GM18873 (cell line): Measurements from ENCODE around the gene ELF4.

Experiments
- ATAC-seq: cut with Tn5 transposase; IDR thresholded peaks from one replicate; pipeline ENCODE4 v1.9.1; 2021; ENCODE audit warnings: mild to moderate bottlenecking, moderate library complexity, moderate number of reproducible peaks; ENCODE audit not compliant: unreplicated experiment, low FRiP score

Gene ELF4

GRCh38 chrX:130085551-130086446 is 24.5 kb downstream of the ELF4 start:
- no peak for ATAC-seq

- ATAC-seq = no peak
Observed at GRCh38 chrX:130084631-130085237, 25.6 kb downstream of the ELF4 start.

DNA sequence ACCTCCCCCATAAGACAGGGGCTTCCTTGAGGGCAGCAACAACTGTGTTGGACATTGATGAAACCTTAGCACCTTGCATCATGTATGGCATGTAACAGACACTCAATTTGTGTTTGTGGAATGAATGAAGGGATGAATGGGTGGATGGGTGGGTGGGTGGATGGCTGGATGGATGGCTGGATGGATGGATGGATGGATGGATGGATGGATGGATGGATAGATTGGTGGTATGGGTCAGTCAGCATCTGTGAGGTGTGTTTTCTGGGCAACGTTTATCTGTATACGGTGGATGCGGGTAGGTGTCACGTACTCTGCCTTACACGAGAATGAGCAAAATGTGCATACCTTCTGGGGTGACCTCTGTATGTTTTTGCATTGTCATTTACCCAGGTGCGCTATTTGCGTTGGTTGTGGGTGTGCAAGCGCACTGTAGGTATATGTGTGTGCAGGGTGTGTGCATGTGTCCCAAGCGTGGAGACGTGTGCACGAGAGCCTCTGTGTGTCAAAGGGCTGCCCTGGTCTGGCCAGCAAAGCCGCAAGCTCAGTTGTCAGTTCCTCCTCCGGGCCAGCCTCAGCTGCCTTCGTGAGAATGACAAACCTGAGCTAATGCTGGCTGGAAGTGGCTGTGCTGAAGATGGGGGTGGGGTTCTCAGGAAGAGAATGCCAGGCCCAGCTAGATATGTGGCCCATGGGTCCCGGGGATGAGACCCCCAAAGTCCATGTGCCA is 26.5 kb downstream of the ELF4 start:
- ATAC-seq = peak; percentile 29

GRCh38 chrX:130083107-130083490 is 27.2 kb downstream of the ELF4 start:
- ATAC-seq = no peak

DNA sequence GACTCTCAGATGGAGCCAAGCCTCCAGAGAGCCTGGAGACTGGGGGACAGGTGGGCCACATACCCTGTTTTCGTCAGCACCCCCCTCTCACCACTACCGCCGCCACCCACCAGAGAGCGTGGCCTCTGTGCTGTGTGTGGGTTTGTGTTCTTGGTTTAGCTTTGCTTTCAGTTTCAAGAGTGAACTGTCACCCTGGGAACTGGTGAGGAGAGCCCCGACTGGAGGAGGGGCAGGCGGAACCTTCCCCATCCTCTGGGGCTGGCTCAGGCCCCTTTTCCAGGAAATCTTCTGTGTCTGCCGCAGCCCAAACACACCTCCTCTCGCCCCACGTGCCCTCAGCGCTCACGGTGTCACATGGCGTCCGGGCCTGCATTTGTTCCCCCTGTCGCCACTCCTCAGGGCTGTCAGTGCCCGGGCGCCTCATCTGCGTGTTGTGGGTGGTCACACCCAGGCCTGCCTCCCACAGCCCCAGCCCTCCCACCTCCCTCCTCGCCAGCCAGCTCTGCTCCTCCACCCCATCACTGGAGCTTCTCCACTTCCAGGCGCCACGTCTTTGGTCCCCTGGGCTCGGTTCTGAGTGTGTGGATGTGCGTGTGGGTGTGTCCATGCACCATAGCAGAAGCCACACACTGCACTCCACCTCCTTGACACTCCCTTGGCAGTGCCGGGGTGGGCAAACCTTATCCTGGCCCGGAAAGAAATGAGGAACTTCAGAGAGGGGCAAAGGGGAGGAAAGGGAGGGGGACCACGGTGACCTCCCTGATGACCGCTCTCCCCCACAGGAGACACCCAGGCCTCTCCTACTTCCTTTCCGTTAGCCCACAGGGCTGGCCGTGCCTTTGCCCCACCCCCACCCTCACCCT is 27.8 kb downstream of the ELF4 start:
- peak; percentile 64 for ATAC-seq

DNA sequence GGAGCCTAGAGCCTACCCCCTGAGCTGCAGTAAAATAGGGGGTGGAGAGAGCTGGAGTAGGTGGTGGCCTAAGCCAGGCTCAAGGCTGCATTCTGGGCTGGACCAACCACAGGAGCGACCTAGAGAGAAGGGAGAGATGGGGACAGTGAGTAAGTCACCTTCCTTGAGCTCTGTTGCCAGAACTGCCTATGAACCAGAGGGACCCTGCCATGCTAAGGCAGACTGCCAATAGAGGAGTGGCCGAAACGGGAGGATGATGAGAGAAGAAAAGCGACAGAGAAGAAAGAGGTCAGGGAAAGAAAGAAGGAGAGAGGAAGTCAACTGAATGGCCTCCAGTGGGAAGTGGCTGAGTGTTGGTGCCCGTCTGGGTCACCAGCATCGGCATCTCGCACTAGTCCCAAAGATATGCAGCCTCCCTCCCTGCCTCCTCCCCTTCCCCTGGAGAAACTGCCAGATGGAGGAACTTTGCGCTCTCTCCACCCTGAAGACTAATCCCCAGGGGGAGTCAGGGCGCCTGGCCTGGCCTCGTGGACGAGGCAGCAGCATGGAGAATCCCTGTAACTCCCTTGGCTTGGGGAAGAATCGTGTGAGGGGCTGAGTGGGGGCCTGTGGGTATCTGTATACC is 28.8 kb downstream of the ELF4 start:
- no peak for ATAC-seq

DNA sequence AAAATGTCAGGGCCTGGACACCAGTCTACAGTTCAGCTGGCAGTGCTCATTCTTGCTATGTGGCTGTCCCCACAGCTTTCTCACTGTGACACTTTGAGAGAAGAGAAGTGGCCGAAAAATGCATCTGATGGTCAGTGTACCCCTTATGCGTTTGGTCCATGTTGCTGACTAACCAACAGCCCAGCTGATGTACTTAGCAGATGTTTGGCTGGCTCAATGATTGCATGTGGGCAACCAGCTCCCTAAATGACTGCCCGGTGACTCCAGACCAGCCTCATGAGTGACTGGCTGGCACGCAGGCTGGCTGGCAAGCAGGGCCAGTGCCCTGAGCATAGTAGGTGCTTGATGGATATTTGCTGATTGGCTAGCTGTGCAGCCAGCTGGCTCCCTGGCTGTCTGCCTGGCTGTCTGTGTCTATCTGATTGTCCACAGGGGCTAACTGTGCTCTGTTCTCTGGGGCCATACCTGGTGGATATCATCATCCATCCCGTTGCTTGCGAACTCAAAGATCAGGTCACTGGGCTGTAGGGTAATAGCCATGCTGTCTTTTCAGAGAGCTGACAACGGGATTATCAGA is 29.4 kb downstream of the ELF4 start:
- no peak for ATAC-seq

GRCh38 chrX:130079824-130080406 is 30.4 kb downstream of the ELF4 start:
- ATAC-seq = no peak

DNA sequence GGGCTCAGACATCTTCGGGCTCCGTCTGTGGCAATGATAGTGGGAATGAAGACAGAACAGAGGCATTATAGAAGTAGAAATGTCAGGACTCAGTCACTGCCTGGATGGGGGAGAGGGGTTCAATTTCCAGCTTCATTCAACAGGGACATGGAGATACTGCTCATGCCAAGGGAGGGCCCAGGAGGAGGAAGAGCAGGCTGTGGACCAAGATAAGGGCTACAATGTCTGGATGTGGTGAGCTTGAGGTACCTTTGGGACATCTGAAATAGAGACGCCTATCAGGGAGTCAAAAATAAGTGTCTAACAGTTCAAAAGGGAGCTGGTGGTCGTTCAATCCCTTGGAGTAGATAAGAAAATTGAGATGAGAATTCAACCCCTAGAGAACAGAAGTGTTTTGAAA is 34.5 kb downstream of the ELF4 start:
- ATAC-seq = no peak

- no peak for ATAC-seq
Observed at GRCh38 chrX:130072345-130072740, 38.0 kb downstream of the ELF4 start.

- ATAC-seq = no peak
Observed at GRCh38 chrX:130071611-130072344, 38.5 kb downstream of the ELF4 start.

DNA sequence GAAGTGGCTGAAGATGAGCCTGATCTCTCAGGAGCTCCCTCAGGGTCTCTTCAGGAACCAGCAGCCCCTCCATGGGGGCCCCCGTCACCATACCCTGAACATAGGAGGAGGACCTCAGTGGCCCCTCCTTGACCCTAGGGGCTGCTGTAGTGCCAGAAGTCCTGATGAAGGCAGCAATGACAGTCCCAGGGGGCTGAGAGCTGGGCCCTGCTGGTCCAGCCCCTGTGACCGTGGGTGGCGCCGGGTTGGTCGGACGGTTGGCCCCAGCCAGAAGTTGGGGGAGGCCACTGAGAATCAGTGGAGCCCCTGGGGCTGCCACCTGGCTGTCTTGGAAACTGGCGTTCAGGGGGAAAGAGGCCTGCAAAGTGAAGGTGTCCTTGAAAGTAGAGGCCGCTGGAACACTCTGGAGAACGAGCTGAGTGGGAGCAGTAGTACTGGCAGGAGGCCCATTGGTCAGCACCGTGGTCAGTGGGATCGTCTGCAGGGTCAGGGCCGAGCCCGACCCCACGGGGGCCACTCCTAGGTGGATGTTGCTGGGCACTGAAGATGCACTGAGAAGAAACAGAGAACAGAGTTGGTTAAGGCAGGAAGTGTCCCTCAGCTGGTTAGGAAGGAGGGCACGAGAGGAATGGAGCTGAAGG is 43.2 kb downstream of the ELF4 start:
- ATAC-seq = no peak

- ATAC-seq = peak; percentile 69
Observed at GRCh38 chrX:130060122-130061069, 49.9 kb downstream of the ELF4 start.

DNA sequence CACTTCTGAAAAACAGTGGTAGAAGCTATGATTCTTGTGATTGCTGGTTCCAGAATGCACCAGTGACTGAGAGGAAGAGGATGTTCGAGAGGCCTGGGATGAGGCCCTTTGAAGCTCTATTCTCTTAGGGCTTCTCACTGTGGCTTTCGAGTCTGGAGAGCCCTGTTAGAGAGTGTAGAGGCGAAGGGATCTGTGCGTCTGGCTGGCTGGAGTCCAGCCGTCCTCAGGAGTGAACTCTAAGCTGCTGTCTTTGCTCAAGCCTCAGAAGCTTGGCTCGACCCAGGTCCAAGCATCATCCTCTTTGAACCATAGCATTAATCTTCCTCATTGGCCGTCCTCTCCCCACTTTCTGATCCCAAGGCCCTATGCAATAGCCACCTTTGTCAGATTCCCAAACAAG is 51.6 kb downstream of the ELF4 start:
- ATAC-seq = no peak

DNA sequence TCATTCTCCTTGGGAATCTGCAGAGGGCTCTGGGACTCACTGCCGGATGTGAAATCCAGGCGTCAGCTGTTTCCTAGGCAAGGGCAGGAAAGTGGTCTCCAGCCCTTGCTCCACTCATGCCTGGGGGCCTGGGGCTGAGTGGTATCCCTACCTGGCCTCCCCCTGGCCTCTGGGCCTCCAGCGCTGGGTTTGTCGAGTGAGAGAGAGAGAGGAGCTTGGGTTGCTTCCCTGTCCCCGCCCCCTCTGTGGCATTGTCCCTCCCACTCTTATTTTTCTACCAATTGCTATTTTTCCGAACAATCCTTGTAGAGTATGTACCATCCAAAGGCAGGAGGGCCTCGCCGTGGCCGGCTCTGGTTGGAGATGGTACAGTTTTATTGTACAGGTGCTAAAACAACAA is 53.1 kb downstream of the ELF4 start:
- no peak for ATAC-seq

DNA sequence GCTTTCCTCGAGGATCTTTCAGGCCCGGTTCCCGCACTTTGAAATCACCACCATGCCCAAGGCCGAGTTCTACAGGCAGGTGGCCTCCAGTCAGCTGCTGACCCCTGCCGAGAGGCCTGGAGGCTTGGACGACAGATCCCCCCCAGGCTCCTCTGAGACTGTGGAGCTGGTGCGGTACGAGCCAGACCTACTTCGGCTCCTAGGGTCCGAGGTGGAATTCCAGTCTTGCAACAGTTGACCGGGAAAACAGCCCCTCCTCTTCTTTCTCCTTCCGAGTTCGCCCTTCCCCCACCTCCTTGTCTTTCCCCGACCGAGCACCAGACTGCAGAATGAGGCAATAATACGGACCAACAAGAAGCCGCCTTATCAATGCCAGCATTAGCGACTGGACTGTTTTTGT is 54.4 kb downstream of the ELF4 start:
- ATAC-seq = no peak

DNA sequence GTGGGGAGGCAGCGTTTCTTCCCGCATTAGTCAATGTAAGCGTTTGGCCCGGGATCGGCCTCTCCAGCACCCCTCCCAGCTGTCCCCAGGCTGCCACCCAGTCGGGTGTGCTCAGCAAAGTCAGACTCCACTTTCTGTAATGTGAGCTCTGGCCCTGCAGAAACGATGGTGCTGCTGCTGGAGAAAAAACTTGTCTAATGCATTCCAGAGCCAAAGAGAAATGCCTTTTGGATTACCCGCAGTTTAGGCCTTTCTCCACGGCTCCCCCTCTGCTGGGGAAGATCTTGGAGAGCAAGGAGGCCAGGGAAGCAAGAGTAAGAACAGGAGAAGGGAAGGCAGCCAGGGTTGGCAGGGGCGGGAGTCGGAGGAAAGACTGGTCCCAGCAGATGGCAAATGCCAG is 55.2 kb downstream of the ELF4 start:
- no peak for ATAC-seq
